SU-DHL-6 (cell line): ENCODE measurements around the gene KRT79.

ENCODE experiments used
- H2AFZ ChIP-seq: fragments of 200-600 bp; sonication (generic); 2 replicates; pipeline ENCODE4 v1.6.1; 2014; ENCODE audit warnings: low read depth, mild to moderate bottlenecking, moderate library complexity, mixed read lengths, antibody characterized with exemption, low read length; ENCODE audit not compliant: severe bottlenecking
- H3F3A ChIP-seq: fragments of 200-600 bp; shearing (Covaris generic); 2 replicates; pipeline ENCODE4 v1.6.0; 2016; ENCODE audit warnings: antibody characterized with exemption, mild to moderate bottlenecking; ENCODE audit not compliant: insufficient read depth
- H3K27ac ChIP-seq: fragments of 200-600 bp; sonication (generic); 2 replicates; pipeline ENCODE4 v1.5.1; 2016; ENCODE audit warnings: low read depth, mild to moderate bottlenecking, low read length, moderate library complexity, mixed read lengths
- H3K27me3 ChIP-seq: fragments of 200-600 bp; sonication (generic), shearing (Covaris generic); 2 replicates; pipeline ENCODE4 v1.6.0; 2014; ENCODE audit warnings: mild to moderate bottlenecking, low read length
- H3K36me3 ChIP-seq: fragments of 200-600 bp; sonication (generic); 2 replicates; pipeline ENCODE4 v1.6.1; 2014; ENCODE audit warnings: mild to moderate bottlenecking, low read length, mixed read lengths
- H3K4me2 ChIP-seq: fragments of 300-600, 200-600 bp; shearing (Covaris generic), sonication (generic); 2 replicates; pipeline ENCODE4 v1.6.0; 2014; ENCODE audit warnings: low read length, low read depth, mild to moderate bottlenecking; ENCODE audit not compliant: poor library complexity, severe bottlenecking
- H3K4me3 ChIP-seq: fragments of 200-600 bp; sonication (generic); 2 replicates; pipeline ENCODE4 v1.5.1; 2014; ENCODE audit warnings: antibody characterized with exemption, low read length, mild to moderate bottlenecking, mixed read lengths; ENCODE audit not compliant: insufficient read depth, poor library complexity, severe bottlenecking
- H3K79me2 ChIP-seq: fragments of 200-600 bp; sonication (generic); 2 replicates; pipeline ENCODE4 v1.6.1; 2014; ENCODE audit warnings: mild to moderate bottlenecking, low read length, moderate library complexity; ENCODE audit not compliant: insufficient read depth
- H3K9ac ChIP-seq: fragments of 200-600 bp; sonication (generic); 2 replicates; pipeline ENCODE4 v1.7.0; 2014; ENCODE audit warnings: mild to moderate bottlenecking, low read length
- H3K9me2 ChIP-seq: fragments of 200-600 bp; sonication (generic); replicated peaks from 2 replicates; pipeline ENCODE4 v1.6.1; 2014; ENCODE audit warnings: low read length; ENCODE audit not compliant: insufficient read depth
- H3K9me3 ChIP-seq: fragments of 200-600 bp; sonication (generic); 2 replicates; pipeline ENCODE4 v1.6.1; 2014; ENCODE audit warnings: low read length, mixed read lengths; ENCODE audit not compliant: insufficient read depth
- H4K20me1 ChIP-seq: fragments of 200-600 bp; sonication (generic); 2 replicates; pipeline ENCODE4 v1.6.1; 2014; ENCODE audit warnings: low read depth, mild to moderate bottlenecking, antibody characterized with exemption, low read length, moderate library complexity, mixed read lengths
- EZH2phosphoT487 ChIP-seq: fragments of 200-600 bp; sonication (generic), shearing (Covaris generic); conservative IDR thresholded peaks from 2 replicates; pipeline ENCODE4 v1.6.1; 2018; ENCODE audit warnings: mild to moderate bottlenecking, antibody characterized with exemption, low read length, moderate library complexity, mixed read lengths
- TF ChIP-seq, protein P1 (sequence below): fragments of 200-600 bp; sonication (generic); IDR thresholded peaks from one replicate; pipeline ENCODE4 v1.5.1; 2017; ENCODE audit warnings: antibody characterized with exemption, mild to moderate bottlenecking, low read length, moderate library complexity; ENCODE audit not compliant: insufficient read depth, poor library complexity, severe bottlenecking

The KRT79 gene

DNA sequence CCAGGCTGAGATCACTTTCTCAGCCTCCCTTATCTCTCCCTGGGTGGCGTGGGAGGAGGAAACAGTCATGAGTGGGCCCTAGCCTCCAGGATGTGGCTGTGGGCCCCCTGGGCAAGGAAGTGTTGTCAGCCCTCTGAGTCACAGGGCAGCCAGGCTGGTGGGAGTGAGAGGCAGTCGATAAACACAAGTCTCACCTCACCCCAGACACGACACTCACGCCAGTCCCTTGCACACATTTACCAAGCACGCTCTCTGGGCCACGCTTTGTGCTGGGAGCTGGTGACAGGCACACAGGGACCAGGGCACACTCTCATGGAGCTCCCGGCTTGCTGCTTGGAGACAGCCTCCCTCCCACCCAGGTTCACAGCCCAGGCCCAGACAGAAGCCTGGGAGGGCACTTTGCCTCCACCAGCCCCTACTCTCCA is 1.9 kb upstream of the KRT79 start:
- H3K4me2 ChIP-seq = no peak overlapping the region
- H3F3A ChIP-seq = no peaks in the 10 kb centered on the region
- H3K79me2 ChIP-seq = no peaks in the 10 kb centered on the region
- TF ChIP-seq EZH2phosphoT487 = no peak
- TF ChIP-seq, protein P1, sequence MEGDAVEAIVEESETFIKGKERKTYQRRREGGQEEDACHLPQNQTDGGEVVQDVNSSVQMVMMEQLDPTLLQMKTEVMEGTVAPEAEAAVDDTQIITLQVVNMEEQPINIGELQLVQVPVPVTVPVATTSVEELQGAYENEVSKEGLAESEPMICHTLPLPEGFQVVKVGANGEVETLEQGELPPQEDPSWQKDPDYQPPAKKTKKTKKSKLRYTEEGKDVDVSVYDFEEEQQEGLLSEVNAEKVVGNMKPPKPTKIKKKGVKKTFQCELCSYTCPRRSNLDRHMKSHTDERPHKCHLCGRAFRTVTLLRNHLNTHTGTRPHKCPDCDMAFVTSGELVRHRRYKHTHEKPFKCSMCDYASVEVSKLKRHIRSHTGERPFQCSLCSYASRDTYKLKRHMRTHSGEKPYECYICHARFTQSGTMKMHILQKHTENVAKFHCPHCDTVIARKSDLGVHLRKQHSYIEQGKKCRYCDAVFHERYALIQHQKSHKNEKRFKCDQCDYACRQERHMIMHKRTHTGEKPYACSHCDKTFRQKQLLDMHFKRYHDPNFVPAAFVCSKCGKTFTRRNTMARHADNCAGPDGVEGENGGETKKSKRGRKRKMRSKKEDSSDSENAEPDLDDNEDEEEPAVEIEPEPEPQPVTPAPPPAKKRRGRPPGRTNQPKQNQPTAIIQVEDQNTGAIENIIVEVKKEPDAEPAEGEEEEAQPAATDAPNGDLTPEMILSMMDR = no peak
- no peak overlapping the region for H3K4me3 ChIP-seq
- no peak overlapping the region for H3K27ac ChIP-seq
- no peaks in the 10 kb centered on the region for H3K27me3 ChIP-seq
- no peaks in the 10 kb centered on the region for H3K36me3 ChIP-seq
- H4K20me1 ChIP-seq = no peaks in the 10 kb centered on the region
- H3K9me3 ChIP-seq = no peaks in the 10 kb centered on the region
- H3K9ac ChIP-seq = no peak overlapping the region
- no peaks in the 10 kb centered on the region for H3K9me2 ChIP-seq
- no peak overlapping the region for H2AFZ ChIP-seq

DNA sequence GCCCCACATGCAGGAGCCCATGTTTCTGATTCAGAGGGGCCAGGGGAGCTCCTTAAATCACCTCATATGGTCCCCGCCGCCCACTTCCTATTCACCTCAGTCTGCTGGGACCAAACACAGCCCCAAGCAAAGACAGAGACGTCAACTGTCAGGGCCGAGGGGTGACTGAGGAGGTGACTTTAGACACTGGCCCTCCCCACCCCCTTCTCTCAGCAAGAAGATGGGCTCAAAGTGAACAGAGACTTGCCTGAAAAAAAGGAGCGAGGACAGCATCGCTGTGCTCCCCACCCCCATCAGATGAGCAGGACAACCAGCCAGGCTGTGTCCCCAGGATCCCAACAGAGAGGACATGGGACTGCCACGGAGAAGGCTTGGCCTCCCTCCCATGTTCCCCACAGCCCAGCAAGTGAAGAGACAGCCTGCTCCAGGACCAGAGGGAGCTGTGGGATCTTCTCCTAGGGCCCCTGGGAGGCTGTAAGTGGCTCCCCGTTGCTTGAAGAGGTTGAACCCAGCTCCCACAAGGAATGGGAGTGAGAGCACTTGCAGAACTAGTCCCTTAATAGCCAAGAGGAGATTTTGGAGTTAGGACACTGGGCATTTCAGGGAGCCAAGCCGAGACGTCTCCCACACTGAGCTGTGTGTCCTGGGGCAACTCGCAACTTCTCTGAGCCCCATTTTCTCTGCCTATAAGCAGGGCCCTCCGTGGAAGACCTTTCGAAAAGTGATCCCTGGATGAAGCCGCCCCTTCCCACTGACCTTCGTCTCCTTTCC is 1.3 kb upstream of the KRT79 start:
- Histone ChIP-seq H3K27me3 (no peaks in the 10 kb centered on the region), H3K36me3 (no peaks in the 10 kb centered on the region), H3K9me2 (no peaks in the 10 kb centered on the region), H2AFZ (no peak overlapping the region), H3K27ac (no peak overlapping the region), H3K4me2 (no peak overlapping the region), H3K79me2 (no peaks in the 10 kb centered on the region), H3K9ac (no peak overlapping the region), H4K20me1 (no peaks in the 10 kb centered on the region), H3K4me3 (no peak overlapping the region), H3F3A (no peaks in the 10 kb centered on the region), H3K9me3 (no peaks in the 10 kb centered on the region)
- TF ChIP-seq EZH2phosphoT487 = no peak
- TF ChIP-seq, protein P1 = no peak

DNA sequence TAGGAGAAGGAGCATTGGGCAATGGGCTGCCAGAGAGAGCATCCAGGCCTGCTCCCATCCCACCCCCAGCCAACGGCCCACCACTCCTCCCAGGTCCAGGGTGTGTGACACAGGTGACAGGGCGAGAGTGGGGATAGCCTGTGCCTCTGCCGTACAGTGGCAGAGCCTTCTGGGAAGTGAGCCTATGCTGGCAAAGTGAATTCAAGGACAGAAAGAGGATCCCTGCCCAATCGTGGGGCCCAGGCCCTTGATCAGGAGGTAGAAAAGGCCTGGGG is 553 bp upstream of the KRT79 start:
- no peak overlapping the region for H3K9ac ChIP-seq
- no peaks in the 10 kb centered on the region for H4K20me1 ChIP-seq
- no peaks in the 10 kb centered on the region for H3K27me3 ChIP-seq
- H3K4me3 ChIP-seq = no peak overlapping the region
- no peaks in the 10 kb centered on the region for H3F3A ChIP-seq
- H3K36me3 ChIP-seq = no peaks in the 10 kb centered on the region
- H2AFZ ChIP-seq = no peak overlapping the region
- no peak for TF ChIP-seq EZH2phosphoT487
- TF ChIP-seq, protein P1 = no peak
- no peak overlapping the region for H3K4me2 ChIP-seq
- no peaks in the 10 kb centered on the region for H3K9me2 ChIP-seq
- H3K9me3 ChIP-seq = no peaks in the 10 kb centered on the region
- H3K27ac ChIP-seq = no peak overlapping the region
- H3K79me2 ChIP-seq = no peaks in the 10 kb centered on the region
